HepG2 (cell line): Measurements from ENCODE around the gene FAM229A. TPM values are rescaled to one million over a fixed set of nuclear protein-coding genes. Genes with fewer than 3 reads are reported as not detected.

Source experiments
- ATF7-NPFF ChIP-seq: sonication (generic); formaldehyde crosslinking; IDR thresholded peaks from 2 replicates; pipeline ENCODE4 v1.8.1; 2023; ENCODE audit warnings: mild to moderate bottlenecking, low read depth, missing genetic modification reagents, moderate library complexity
- FOXA3 ChIP-seq: IDR thresholded peaks from 2 replicates; pipeline ENCODE4 v1.6.1; 2016; ENCODE audit warnings: missing genetic modification reagents, missing compliant biosample characterization
- GABPB1 ChIP-seq: IDR thresholded peaks from 2 replicates; pipeline ENCODE4 v1.6.1; 2016; ENCODE audit warnings: mild to moderate bottlenecking, missing genetic modification reagents, moderate library complexity, missing compliant biosample characterization
- HDAC2 ChIP-seq: sonication (generic); formaldehyde crosslinking; IDR thresholded peaks from 2 replicates; pipeline ENCODE4 v1.4.0; 2020; ENCODE audit warnings: missing genetic modification reagents
- HOXA3 ChIP-seq: sonication (generic); formaldehyde crosslinking; IDR thresholded peaks from 2 replicates; pipeline ENCODE4 v1.5.0; 2020; ENCODE audit warnings: missing genetic modification reagents
- NFATC3 ChIP-seq: sonication (generic); formaldehyde crosslinking; IDR thresholded peaks from 2 replicates; pipeline ENCODE4 v1.5.1; 2020; ENCODE audit warnings: mild to moderate bottlenecking, missing genetic modification reagents
- NFIC ChIP-seq: IDR thresholded peaks from 2 replicates; pipeline ENCODE4 v1.6.1; 2012; ENCODE audit warnings: mild to moderate bottlenecking, low read length, inconsistent platforms
- NR2C2 ChIP-seq: sonication (generic); formaldehyde crosslinking; IDR thresholded peaks from 2 replicates; pipeline ENCODE4 v1.4.0; 2020; ENCODE audit warnings: missing genetic modification reagents, mild to moderate bottlenecking, moderate library complexity, borderline replicate concordance
- SATB2 ChIP-seq: sonication (generic); formaldehyde crosslinking; IDR thresholded peaks from 2 replicates; pipeline ENCODE4 v1.5.0; 2020; ENCODE audit warnings: missing genetic modification reagents
- TCF12 ChIP-seq, 2 experiments: fragments of 450-650 bp in 1 of 2; sonication (generic) in 1 of 2; formaldehyde crosslinking in 1 of 2; IDR thresholded peaks; 2 replicates each; pipeline versions ENCODE4 v1.6.1 to v1.8.0; 2017 to 2022; ENCODE audit warnings: antibody characterized with exemption in 1 of 2, mild to moderate bottlenecking in 1 of 2, missing genetic modification reagents in 1 of 2, moderate library complexity in 1 of 2
- ZNF30 ChIP-seq: sonication (generic); formaldehyde crosslinking; IDR thresholded peaks from 2 replicates; pipeline ENCODE4 v1.5.0; 2020; ENCODE audit warnings: mild to moderate bottlenecking, missing genetic modification reagents
- ZNF639 ChIP-seq: conservative IDR thresholded peaks from 2 replicates; pipeline ENCODE4 v1.6.1; 2018; ENCODE audit warnings: missing genetic modification reagents
- ZNF644 ChIP-seq: IDR thresholded peaks from 2 replicates; pipeline ENCODE4 v1.6.1; 2016; ENCODE audit warnings: low read depth
- ZNF691 ChIP-seq: sonication (generic); formaldehyde crosslinking; IDR thresholded peaks from 2 replicates; pipeline ENCODE4 v1.4.0; 2020; ENCODE audit warnings: missing genetic modification reagents, low read depth, mild to moderate bottlenecking, borderline replicate concordance
- ZNF724P ChIP-seq: sonication (generic); formaldehyde crosslinking; IDR thresholded peaks from 2 replicates; pipeline ENCODE4 v1.8.0; 2022; ENCODE audit warnings: missing genetic modification reagents, borderline replicate concordance
- polyA plus RNA-seq, 8 experiments: library from polyadenylated mRNA; depleted of rRNA in 3 of 8; stranded (reverse) in 7 of 8; unstranded in 1 of 8; fragments of >200 nt; fragmentation: Illumina TruSeq in 4 of 8; extraction: Trizol in 4 of 8; gene quantifications; 2 replicates each; pipeline versions ENCODE4 v1.2.1 to v1.2.3, GENCODE V29; 2011 to 2016; ENCODE audit warnings: low read depth in 4 of 8, missing spikeins in 1 of 8, mixed read lengths in 1 of 8; ENCODE audit not compliant: insufficient read depth in 1 of 8
- total RNA-seq, 5 experiments: library from RNA; depleted of rRNA; stranded (reverse); fragments of >200 nt; fragmentation: Illumina TruSeq; extraction: Trizol; gene quantifications; 2 replicates each; pipeline ENCODE4 v1.2.3, GENCODE V29; 2016; ENCODE audit warnings: low read depth in 1 of 5
- TF ChIP-seq, protein P1 (sequence below): sonication (generic); formaldehyde crosslinking; conservative IDR thresholded peaks from 2 replicates; pipeline ENCODE4 v1.4.0; 2020; ENCODE audit warnings: mild to moderate bottlenecking, missing genetic modification reagents, moderate library complexity
- TF ChIP-seq, protein P2 (sequence below): sonication (generic); formaldehyde crosslinking; IDR thresholded peaks from 2 replicates; pipeline ENCODE4 v1.9.0; 2021; ENCODE audit warnings: missing genetic modification reagents, mild to moderate bottlenecking, borderline replicate concordance
- TF ChIP-seq, protein P3 (sequence below): sonication (generic); formaldehyde crosslinking; IDR thresholded peaks from 2 replicates; pipeline ENCODE4 v1.5.0; 2020; ENCODE audit warnings: mild to moderate bottlenecking, missing genetic modification reagents, moderate library complexity
- TF ChIP-seq, protein P4 (sequence below): sonication (generic); formaldehyde crosslinking; IDR thresholded peaks from 2 replicates; pipeline ENCODE4 v1.4.0; 2020; ENCODE audit warnings: missing genetic modification reagents

The FAM229A gene
- total and polyA plus RNA-seq, 2 of the 13 experiments (the other 11 are each of a cell fraction or from before 2014, with no cell fraction given), result 3.2 to 17.6 TPM

- TF ChIP-seq ZNF639, result 0 out of 2 replicates have a peak, but pooled peaks have one; percentile 42
- TF ChIP-seq ATF7-NPFF (CRISPR knock-in tag), result no peak
- no peak for TF ChIP-seq ZNF724P (CRISPR knock-in tag)
- TF ChIP-seq NR2C2 (CRISPR knock-in tag), result peak; percentile 27; the same call in 1 of the 2 replicates
- TF ChIP-seq, protein P1, sequence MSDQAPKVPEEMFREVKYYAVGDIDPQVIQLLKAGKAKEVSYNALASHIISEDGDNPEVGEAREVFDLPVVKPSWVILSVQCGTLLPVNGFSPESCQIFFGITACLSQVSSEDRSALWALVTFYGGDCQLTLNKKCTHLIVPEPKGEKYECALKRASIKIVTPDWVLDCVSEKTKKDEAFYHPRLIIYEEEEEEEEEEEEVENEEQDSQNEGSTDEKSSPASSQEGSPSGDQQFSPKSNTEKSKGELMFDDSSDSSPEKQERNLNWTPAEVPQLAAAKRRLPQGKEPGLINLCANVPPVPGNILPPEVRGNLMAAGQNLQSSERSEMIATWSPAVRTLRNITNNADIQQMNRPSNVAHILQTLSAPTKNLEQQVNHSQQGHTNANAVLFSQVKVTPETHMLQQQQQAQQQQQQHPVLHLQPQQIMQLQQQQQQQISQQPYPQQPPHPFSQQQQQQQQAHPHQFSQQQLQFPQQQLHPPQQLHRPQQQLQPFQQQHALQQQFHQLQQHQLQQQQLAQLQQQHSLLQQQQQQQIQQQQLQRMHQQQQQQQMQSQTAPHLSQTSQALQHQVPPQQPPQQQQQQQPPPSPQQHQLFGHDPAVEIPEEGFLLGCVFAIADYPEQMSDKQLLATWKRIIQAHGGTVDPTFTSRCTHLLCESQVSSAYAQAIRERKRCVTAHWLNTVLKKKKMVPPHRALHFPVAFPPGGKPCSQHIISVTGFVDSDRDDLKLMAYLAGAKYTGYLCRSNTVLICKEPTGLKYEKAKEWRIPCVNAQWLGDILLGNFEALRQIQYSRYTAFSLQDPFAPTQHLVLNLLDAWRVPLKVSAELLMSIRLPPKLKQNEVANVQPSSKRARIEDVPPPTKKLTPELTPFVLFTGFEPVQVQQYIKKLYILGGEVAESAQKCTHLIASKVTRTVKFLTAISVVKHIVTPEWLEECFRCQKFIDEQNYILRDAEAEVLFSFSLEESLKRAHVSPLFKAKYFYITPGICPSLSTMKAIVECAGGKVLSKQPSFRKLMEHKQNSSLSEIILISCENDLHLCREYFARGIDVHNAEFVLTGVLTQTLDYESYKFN (CRISPR knock-in tag), result peak; percentile 99
- TF ChIP-seq NFATC3 (CRISPR knock-in tag), result no peak
- peak; percentile 87 for TF ChIP-seq HDAC2 (CRISPR knock-in tag)
- TF ChIP-seq ZNF30, result no peak
- TF ChIP-seq, protein P2, sequence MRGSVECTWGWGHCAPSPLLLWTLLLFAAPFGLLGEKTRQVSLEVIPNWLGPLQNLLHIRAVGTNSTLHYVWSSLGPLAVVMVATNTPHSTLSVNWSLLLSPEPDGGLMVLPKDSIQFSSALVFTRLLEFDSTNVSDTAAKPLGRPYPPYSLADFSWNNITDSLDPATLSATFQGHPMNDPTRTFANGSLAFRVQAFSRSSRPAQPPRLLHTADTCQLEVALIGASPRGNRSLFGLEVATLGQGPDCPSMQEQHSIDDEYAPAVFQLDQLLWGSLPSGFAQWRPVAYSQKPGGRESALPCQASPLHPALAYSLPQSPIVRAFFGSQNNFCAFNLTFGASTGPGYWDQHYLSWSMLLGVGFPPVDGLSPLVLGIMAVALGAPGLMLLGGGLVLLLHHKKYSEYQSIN (CRISPR knock-in tag), result no peak
- peak; percentile 74 for TF ChIP-seq NFIC
- TF ChIP-seq SATB2, result no peak
- TF ChIP-seq TCF12 (IDR thresholded peaks at IDR 0.05), result no peak
- TF ChIP-seq TCF12 (CRISPR knock-in tag; IDR thresholded peaks at IDR 0.05), result peak; percentile 88
- no peak; the same call in 1 of the 2 replicates for TF ChIP-seq ZNF691
- TF ChIP-seq ZNF644 (CRISPR knock-in tag), result 0 out of 2 replicates have a peak, but pooled peaks have one; percentile 36
- TF ChIP-seq, protein P3, sequence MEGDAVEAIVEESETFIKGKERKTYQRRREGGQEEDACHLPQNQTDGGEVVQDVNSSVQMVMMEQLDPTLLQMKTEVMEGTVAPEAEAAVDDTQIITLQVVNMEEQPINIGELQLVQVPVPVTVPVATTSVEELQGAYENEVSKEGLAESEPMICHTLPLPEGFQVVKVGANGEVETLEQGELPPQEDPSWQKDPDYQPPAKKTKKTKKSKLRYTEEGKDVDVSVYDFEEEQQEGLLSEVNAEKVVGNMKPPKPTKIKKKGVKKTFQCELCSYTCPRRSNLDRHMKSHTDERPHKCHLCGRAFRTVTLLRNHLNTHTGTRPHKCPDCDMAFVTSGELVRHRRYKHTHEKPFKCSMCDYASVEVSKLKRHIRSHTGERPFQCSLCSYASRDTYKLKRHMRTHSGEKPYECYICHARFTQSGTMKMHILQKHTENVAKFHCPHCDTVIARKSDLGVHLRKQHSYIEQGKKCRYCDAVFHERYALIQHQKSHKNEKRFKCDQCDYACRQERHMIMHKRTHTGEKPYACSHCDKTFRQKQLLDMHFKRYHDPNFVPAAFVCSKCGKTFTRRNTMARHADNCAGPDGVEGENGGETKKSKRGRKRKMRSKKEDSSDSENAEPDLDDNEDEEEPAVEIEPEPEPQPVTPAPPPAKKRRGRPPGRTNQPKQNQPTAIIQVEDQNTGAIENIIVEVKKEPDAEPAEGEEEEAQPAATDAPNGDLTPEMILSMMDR (CRISPR knock-in tag), result no peak
- TF ChIP-seq, protein P4, sequence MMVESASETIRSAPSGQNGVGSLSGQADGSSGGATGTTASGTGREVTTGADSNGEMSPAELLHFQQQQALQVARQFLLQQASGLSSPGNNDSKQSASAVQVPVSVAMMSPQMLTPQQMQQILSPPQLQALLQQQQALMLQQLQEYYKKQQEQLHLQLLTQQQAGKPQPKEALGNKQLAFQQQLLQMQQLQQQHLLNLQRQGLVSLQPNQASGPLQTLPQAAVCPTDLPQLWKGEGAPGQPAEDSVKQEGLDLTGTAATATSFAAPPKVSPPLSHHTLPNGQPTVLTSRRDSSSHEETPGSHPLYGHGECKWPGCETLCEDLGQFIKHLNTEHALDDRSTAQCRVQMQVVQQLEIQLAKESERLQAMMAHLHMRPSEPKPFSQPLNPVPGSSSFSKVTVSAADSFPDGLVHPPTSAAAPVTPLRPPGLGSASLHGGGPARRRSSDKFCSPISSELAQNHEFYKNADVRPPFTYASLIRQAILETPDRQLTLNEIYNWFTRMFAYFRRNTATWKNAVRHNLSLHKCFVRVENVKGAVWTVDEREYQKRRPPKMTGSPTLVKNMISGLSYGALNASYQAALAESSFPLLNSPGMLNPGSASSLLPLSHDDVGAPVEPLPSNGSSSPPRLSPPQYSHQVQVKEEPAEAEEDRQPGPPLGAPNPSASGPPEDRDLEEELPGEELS, result peak; percentile 90
- TF ChIP-seq FOXA3 (CRISPR knock-in tag), result peak; percentile 100
- TF ChIP-seq GABPB1 (CRISPR knock-in tag), result peak; percentile 71
- peak; percentile 92 for TF ChIP-seq HOXA3 (CRISPR knock-in tag)
Measured at GRCh38 chr1:32321712-32322291, 40.5 kb downstream of the FAM229A start (continued).
